Panc1 (cell line): ENCODE data around the gene TREML4. TPM values are rescaled to one million over a fixed set of nuclear protein-coding genes. Genes with fewer than 3 reads are reported as not detected.

Source experiments
- ATAC-seq: fragments of 200-7000 bp; cut with Tn5 transposase; 2 replicates; pipeline ENCODE4 v1.9.1; 2020; ENCODE audit warnings: mild to moderate bottlenecking, moderate library complexity
- BruUV-seq: library from RNA; stranded (reverse); fragments of 400-500 nt; replicated peaks from 2 replicates; lab custom pipeline; 2021; lab: Mats Ljungman, UMichigan
- CTCF ChIA-PET: fragments of 300-600 bp; sonication (Branson Sonifier 250); formaldehyde crosslinking; loops from one replicate; lab custom pipeline; 2022; ENCODE audit warnings: antibody characterized with exemption; lab: Charles Lee
- POLR2A ChIA-PET: fragments of 300-600 bp; sonication (Branson Sonifier 250); formaldehyde crosslinking; loops from one replicate; lab custom pipeline; 2022; ENCODE audit warnings: antibody characterized with exemption; lab: Charles Lee
- DNase-seq: peaks from one replicate; pipeline ENCODE4 v3.0.0-alpha.2; 2010; ENCODE audit warnings: low read depth, low spot score
- H3K27ac ChIP-seq: 2 replicates; pipeline ENCODE4 v1.5.1; 2011; ENCODE audit warnings: mild to moderate bottlenecking, low read length, inconsistent platforms
- H3K27me3 ChIP-seq: fragments of 200-500 bp; sonication (Bioruptor generic); 2 replicates; pipeline ENCODE4 v1.6.0; 2014; ENCODE audit warnings: low read length, inconsistent platforms; ENCODE audit not compliant: control insufficient read depth, insufficient read depth
- H3K36me3 ChIP-seq: fragments of 200-500 bp; sonication (Bioruptor generic); 2 replicates; pipeline ENCODE4 v1.5.1; 2014; ENCODE audit warnings: inconsistent platforms, mild to moderate bottlenecking, low read length, moderate library complexity; ENCODE audit not compliant: control insufficient read depth, insufficient read depth
- H3K4me1 ChIP-seq: 2 replicates; pipeline ENCODE4 v1.5.1; 2011; ENCODE audit warnings: inconsistent platforms, mild to moderate bottlenecking, low read length, moderate library complexity; ENCODE audit not compliant: control insufficient read depth, insufficient read depth
- H3K4me3 ChIP-seq, 2 experiments: 2 replicates each; pipeline ENCODE4 v1.5.1; 2011 to 2012; ENCODE audit warnings: low read depth in 2 of 2, low read length in 2 of 2, mild to moderate bottlenecking in 2 of 2, inconsistent platforms in 1 of 2, moderate library complexity in 1 of 2
- H3K9me3 ChIP-seq: fragments of 200-500 bp; sonication (Bioruptor generic); 2 replicates; pipeline ENCODE4 v1.5.1; 2014; ENCODE audit warnings: low read depth, mild to moderate bottlenecking, inconsistent platforms, low read length, moderate library complexity; ENCODE audit not compliant: control insufficient read depth, insufficient read depth
- CTCF ChIP-seq: fragments of 450-650 bp; IDR thresholded peaks from 2 replicates; pipeline ENCODE4 v1.5.1; 2017; ENCODE audit warnings: mild to moderate bottlenecking
- POLR2AphosphoS5 ChIP-seq: IDR thresholded peaks from 2 replicates; pipeline ENCODE4 v1.6.1; 2012; ENCODE audit warnings: mild to moderate bottlenecking, low read depth, low read length, moderate library complexity
- REST ChIP-seq, 2 experiments: IDR thresholded peaks; 2 replicates each; pipeline ENCODE4 v1.6.1; 2011 to 2012; ENCODE audit warnings: low read depth in 2 of 2, control low read depth in 1 of 2, low read length in 1 of 2, mild to moderate bottlenecking in 1 of 2, moderate library complexity in 1 of 2; ENCODE audit not compliant: insufficient read depth in 1 of 2
- SIN3A ChIP-seq: IDR thresholded peaks from 2 replicates; pipeline ENCODE4 v1.6.1; 2012; ENCODE audit warnings: low read depth, mild to moderate bottlenecking, low read length, moderate library complexity, borderline replicate concordance; ENCODE audit not compliant: insufficient read depth
- TCF7L2 ChIP-seq: IDR thresholded peaks from 2 replicates; pipeline ENCODE4 v1.6.1; 2011; ENCODE audit warnings: mild to moderate bottlenecking, low read depth, low read length, inconsistent platforms
- in situ Hi-C: cut with HindIII; loops from 2 replicates; pipeline ENCODE4 v1.10.0; 2016; ENCODE audit warnings: low sequenced_read_pairs, low pct_unique_long_range_greater_than_20kb
- intact Hi-C: fragments of 100-400 bp; cut with micrococcal nuclease; formaldehyde crosslinking; loops from one replicate; pipeline ENCODE4 v1.10.0; 2022; ENCODE audit not compliant: unreplicated experiment
- total RNA-seq: library from RNA; stranded (reverse); gene quantifications from one replicate; pipeline ENCODE4 v1.2.1, GENCODE V29; 2021; ENCODE audit not compliant: unreplicated experiment

The TREML4 gene
- total RNA-seq, 1 experiment from 2014 or later, result not detected

- peaks cover 3% of the 10 kb centered on the region; the same call in 1 of the 2 replicates for H3K27me3 ChIP-seq
- TF ChIP-seq CTCF (no peak), TCF7L2 (no peak), SIN3A (no peak), REST (IDR thresholded peaks at IDR 0.05; ENCODE audit: insufficient read depth in 1 of 2, low read depth in 2 of 2, low read length in 1 of 2) (no peak), POLR2AphosphoS5 (no peak)
- no peak for DNase-seq
- peaks cover 11% of the 10 kb centered on the region; the same call in 1 of the 2 replicates for H3K9me3 ChIP-seq
- ChIA-PET POLR2A (no interaction called here), CTCF (no interaction called here)
- no peak overlapping the region for H3K4me3 ChIP-seq
- H3K36me3 ChIP-seq, result no peaks in the 10 kb centered on the region
- no peak overlapping the region for H3K27ac ChIP-seq
- in situ Hi-C loops, result no loop called here
- BruUV-seq, result no TSS peak
- no peaks in the 10 kb centered on the region for H3K4me1 ChIP-seq
- intact Hi-C loops, result no loop called here
- ATAC-seq, result no peak
Observed at GRCh38 chr6:41258196-41258493, 30.0 kb downstream of the TREML4 start.

GRCh38 chr6:41262401-41262800 lies 34.3 kb downstream of the TREML4 start:
- no TSS peak for BruUV-seq
- no peak for ATAC-seq
- in situ Hi-C loops (no loop called here), intact Hi-C loops (no loop called here)
- TF ChIP-seq REST (IDR thresholded peaks at IDR 0.05; ENCODE audit: insufficient read depth in 1 of 2, low read depth in 2 of 2, low read length in 1 of 2), result no peak
- no peak for TF ChIP-seq TCF7L2
- no peak for TF ChIP-seq POLR2AphosphoS5
- TF ChIP-seq SIN3A, result no peak
- no peak for TF ChIP-seq CTCF
- Histone ChIP-seq H3K4me3 (no peak overlapping the region), H3K9me3 (peaks cover 11% of the 10 kb centered on the region; the same call in 1 of the 2 replicates), H3K27me3 (no peaks in the 10 kb centered on the region), H3K27ac (no peak overlapping the region), H3K4me1 (no peaks in the 10 kb centered on the region), H3K36me3 (no peaks in the 10 kb centered on the region)
- ChIA-PET POLR2A (no interaction called here), CTCF (no interaction called here)
- DNase-seq, result no peak
